PC-3 (cell line): ENCODE measurements around the gene CYTH1.

Source experiments
- EZH2 ChIP-seq: fragments of 300-600 bp; sonication (generic); IDR thresholded peaks from one replicate; pipeline ENCODE4 v1.6.1; 2017; ENCODE audit warnings: antibody characterized with exemption, mild to moderate bottlenecking, low read length; ENCODE audit not compliant: unreplicated experiment
- EZH2phosphoT487 ChIP-seq: fragments of 300-600 bp; sonication (generic); IDR thresholded peaks from 2 replicates; pipeline ENCODE4 v1.6.1; 2018; ENCODE audit warnings: mild to moderate bottlenecking, antibody characterized with exemption, low read length, borderline replicate concordance
- TF ChIP-seq, protein P1 (sequence below): fragments of 300-600 bp; sonication (generic); conservative IDR thresholded peaks from 2 replicates; pipeline ENCODE4 v1.5.1; 2017; ENCODE audit warnings: antibody characterized with exemption, low read depth, mild to moderate bottlenecking, low read length

DNA sequence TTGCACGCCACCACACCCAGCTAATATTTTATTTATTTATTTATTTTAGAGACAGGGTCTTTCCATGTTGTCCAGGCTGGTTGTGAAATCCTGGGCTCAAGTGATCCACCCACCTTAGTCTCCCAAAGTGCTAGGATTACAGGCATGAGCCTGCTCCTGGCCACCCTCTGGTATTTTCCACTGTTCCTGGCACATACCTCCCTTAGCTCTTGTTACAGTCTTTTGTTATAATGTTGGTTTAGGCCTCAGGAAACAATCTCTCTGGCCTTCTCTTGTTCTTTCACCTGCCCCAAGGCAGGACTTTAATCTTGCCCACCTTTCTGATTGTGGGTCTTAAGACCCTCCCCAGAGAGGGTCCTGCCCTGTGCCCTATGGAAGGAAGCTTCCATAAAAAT is 3.6 kb upstream of the CYTH1 start:
- TF ChIP-seq, protein P1, sequence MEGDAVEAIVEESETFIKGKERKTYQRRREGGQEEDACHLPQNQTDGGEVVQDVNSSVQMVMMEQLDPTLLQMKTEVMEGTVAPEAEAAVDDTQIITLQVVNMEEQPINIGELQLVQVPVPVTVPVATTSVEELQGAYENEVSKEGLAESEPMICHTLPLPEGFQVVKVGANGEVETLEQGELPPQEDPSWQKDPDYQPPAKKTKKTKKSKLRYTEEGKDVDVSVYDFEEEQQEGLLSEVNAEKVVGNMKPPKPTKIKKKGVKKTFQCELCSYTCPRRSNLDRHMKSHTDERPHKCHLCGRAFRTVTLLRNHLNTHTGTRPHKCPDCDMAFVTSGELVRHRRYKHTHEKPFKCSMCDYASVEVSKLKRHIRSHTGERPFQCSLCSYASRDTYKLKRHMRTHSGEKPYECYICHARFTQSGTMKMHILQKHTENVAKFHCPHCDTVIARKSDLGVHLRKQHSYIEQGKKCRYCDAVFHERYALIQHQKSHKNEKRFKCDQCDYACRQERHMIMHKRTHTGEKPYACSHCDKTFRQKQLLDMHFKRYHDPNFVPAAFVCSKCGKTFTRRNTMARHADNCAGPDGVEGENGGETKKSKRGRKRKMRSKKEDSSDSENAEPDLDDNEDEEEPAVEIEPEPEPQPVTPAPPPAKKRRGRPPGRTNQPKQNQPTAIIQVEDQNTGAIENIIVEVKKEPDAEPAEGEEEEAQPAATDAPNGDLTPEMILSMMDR: no peak
- TF ChIP-seq EZH2: no peak
- no peak for TF ChIP-seq EZH2phosphoT487
